ENCODE measurements around the gene NFASC.

DNA sequence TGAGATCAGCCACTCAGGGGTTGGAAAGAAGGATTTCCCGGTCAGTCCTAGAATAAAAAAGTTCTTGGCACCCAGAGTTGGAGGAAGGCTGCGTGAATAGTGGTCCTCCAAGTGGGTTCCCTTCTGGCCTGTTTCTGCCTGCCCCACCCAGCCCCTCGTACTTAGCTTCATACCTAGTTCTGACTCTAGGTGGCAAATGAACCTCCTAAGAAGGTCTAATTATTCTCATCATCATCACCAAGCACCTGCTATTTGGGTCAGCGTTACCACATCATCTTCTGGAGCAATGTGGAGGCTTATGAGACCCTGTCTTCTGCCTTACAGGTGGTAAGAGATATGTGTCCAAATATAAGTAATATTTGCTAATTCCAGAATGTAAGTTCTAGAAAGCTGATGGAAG, 35.9 kb upstream of the NFASC start:
- TF ChIP-seq CTCF (IDR thresholded peaks at IDR 0.05; ENCODE audit: insufficient read depth, low read length, poor library complexity, severe bottlenecking) (no peak), EZH2phosphoT487 (conservative IDR thresholded peaks at IDR 0.05; ENCODE audit: low read length) (no peak)

Data from SU-DHL-6 (cell line).